Measurements from ENCODE around the gene FAM89B.

The FAM89B gene

DNA sequence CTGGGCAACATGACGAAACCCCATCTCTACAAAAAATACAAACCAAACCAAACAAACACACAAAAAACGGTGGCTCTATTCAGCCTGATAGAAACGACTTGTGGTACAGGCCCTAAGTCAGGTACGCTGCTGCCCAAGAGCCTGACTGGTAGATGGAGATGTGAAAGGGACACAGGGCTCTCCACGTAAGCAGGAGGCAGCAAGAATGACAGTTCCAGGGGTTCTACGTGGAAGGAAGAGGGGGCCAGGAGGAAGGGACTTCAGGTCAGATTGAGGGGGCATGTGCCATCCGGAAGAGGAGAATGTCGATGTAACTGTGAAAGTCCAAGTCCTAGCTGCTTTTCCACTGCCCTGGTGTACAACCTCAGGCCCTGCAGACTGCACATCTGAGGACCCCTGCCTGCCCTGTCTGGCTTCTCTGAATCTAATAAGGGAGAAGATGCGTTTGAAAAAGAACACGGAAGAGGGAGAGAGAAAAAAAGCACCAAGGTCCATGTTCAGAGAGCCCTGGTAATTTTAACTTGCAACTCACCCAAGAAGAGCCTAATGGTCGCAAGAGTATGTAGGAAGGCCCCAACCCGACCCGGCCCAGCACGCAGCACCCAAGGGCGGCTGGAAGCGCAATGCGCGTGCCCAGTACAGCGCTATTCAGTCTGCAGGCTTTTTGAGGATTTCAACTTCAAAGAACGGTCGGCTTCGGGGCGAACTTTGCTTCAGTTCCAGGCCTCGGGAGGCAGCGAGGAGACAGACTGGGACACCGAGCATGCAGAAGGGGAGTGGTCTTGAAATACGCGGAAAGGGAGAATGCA lies 3.0 kb upstream of the FAM89B start:
- Histone ChIP-seq H3K27ac (peak overlapping the region; percentile 93 to 98), H3K36me3 (peaks cover 0 to 9% (median 0%) of the 10 kb centered on the region in 3 donors), H3K27me3 (no peaks in the 10 kb centered on the region), H3K4me3 (peak overlapping the region; percentile 72 to 96), H3K9me3 (no peaks in the 10 kb centered on the region), H3K4me1 (peaks cover 0 to 59% (median 49%) of the 10 kb centered on the region in 4 donors)
- DNase-seq, result no peak
- intact Hi-C loops (cut with DNase I; ENCODE audit: low total_unique reads), result loop anchor here (2.0 kb wide), 1 partner anchor 29 kb away; no protein-coding TSS in a partner anchor
- TF ChIP-seq CTCF (IDR thresholded peaks at IDR 0.05), result no peak

- H3K27me3 ChIP-seq, result no peaks in the 10 kb centered on the region
- H3K27ac ChIP-seq, result peak within 1 kb of the TSS; percentile 93 to 98
- intact Hi-C loops (cut with DNase I; ENCODE audit: low total_unique reads), result loop anchor here (2.0 kb wide), 1 partner anchor 29 kb away; no protein-coding TSS in a partner anchor
- no peaks in the 10 kb centered on the region for H3K9me3 ChIP-seq
- H3K36me3 ChIP-seq, result peaks cover 0 to 9% (median 0%) of the 10 kb centered on the region in 3 donors
- peaks cover 0 to 67% (median 56%) of the 10 kb centered on the region in 4 donors for H3K4me1 ChIP-seq
- peak; percentile 98 to 99 for DNase-seq
- peak within 1 kb of the TSS; percentile 72 to 96 for H3K4me3 ChIP-seq
- TF ChIP-seq CTCF (IDR thresholded peaks at IDR 0.05), result peak; percentile 38 to 50
Observed at GRCh38 chr11:65569973-65570918, 2.1 kb upstream of the FAM89B start, which contains the start of gene ZNRD2. ZNRD2 (plus strand) TSS chr11:65570477; CDS start chr11:65570492, 15 bp downstream.

- TF ChIP-seq CTCF (IDR thresholded peaks at IDR 0.05), result no peak
- H3K9me3 ChIP-seq, result no peaks in the 10 kb centered on the region
- H3K4me1 ChIP-seq, result peaks cover 0 to 70% (median 58%) of the 10 kb centered on the region in 4 donors
- no peak for DNase-seq
- intact Hi-C loops (cut with DNase I; ENCODE audit: low total_unique reads), result no loop called here
- H3K27ac ChIP-seq, result peak overlapping the region; percentile 93 to 98
- no peaks in the 10 kb centered on the region for H3K27me3 ChIP-seq
- peak overlapping the region; percentile 94 to 96 for H3K4me3 ChIP-seq
- peaks cover 0 to 9% (median 0%) of the 10 kb centered on the region in 3 donors for H3K36me3 ChIP-seq
Observed at GRCh38 chr11:65571420-65571819, 918 bp upstream of the FAM89B start.

GRCh38 chr11:65571940-65572339 lies 398 bp upstream of the FAM89B start:
- Histone ChIP-seq H3K4me3 (peak overlapping the region; percentile 94 to 96), H3K4me1 (peaks cover 0 to 70% (median 56%) of the 10 kb centered on the region in 4 donors), H3K27me3 (no peaks in the 10 kb centered on the region), H3K36me3 (peaks cover 0 to 9% (median 0%) of the 10 kb centered on the region in 3 donors), H3K9me3 (no peaks in the 10 kb centered on the region), H3K27ac (peak overlapping the region; percentile 93 to 98)
- peak; percentile 29 to 51 for TF ChIP-seq CTCF (IDR thresholded peaks at IDR 0.05)
- no peak for DNase-seq
- intact Hi-C loops (cut with DNase I; ENCODE audit: low total_unique reads), result no loop called here

- Histone ChIP-seq H3K4me1 (peaks cover 0 to 75% (median 56%) of the 10 kb centered on the region in 4 donors), H3K27me3 (no peaks in the 10 kb centered on the region), H3K9me3 (no peaks in the 10 kb centered on the region), H3K4me3 (peak overlapping the region; percentile 94 to 96), H3K36me3 (peaks cover 0 to 5% (median 5%) of the 10 kb centered on the region in 3 donors), H3K27ac (peak overlapping the region; percentile 93 to 98)
- intact Hi-C loops (cut with DNase I; ENCODE audit: low total_unique reads), result no loop called here
- TF ChIP-seq CTCF (IDR thresholded peaks at IDR 0.05), result no peak
- no peak for DNase-seq
Observed at GRCh38 chr11:65573391-65574079, 1.2 kb downstream of the FAM89B start.
